HCT116 (cell line): ENCODE measurements around the gene SLC9B2. TPM values are rescaled to one million over a fixed set of nuclear protein-coding genes. Genes with fewer than 3 reads are reported as not detected.

Experiments
- ATAC-seq: fragments of 200-7000 bp; cut with Tn5 transposase; 2 replicates; pipeline ENCODE4 v1.9.1; 2020; ENCODE audit warnings: mild to moderate bottlenecking, moderate library complexity
- BruUV-seq: library from RNA; stranded (reverse); fragments of 400-500 nt; replicated peaks from 2 replicates; lab custom pipeline; 2021; lab: Mats Ljungman, UMichigan
- CTCF ChIA-PET: fragments of 300-600 bp; sonication (Branson Sonifier 250); formaldehyde crosslinking; loops from one replicate; lab custom pipeline; 2021; ENCODE audit warnings: antibody characterized with exemption; lab: Charles Lee
- POLR2A ChIA-PET: fragments of 300-600, 350-600 bp; sonication (Branson Sonifier 250); formaldehyde crosslinking; loops from one replicate; lab custom pipeline; 2021; ENCODE audit warnings: antibody characterized with exemption; lab: Charles Lee
- RAD21 ChIA-PET, 2 experiments: fragments of 300-600 bp; sonication (Branson Sonifier 250); formaldehyde crosslinking; loops; one replicate each; lab custom pipeline; 2023; ENCODE audit warnings: low total read pairs in 2 of 2; ENCODE audit not compliant: uncharacterized antibody in 2 of 2, unreplicated experiment in 2 of 2, low non-redundant PET in 1 of 2; lab: Charles Lee
- DNase-seq: peaks from one replicate; pipeline ENCODE4 v3.0.0-alpha.2; 2010; ENCODE audit warnings: low read depth, low spot score
- H2AFZ ChIP-seq: fragments of 200-600 bp; shearing (Covaris generic), sonication (generic); 2 replicates; pipeline ENCODE4 v1.6.1; 2017; ENCODE audit warnings: low read depth, mixed run types, mixed read lengths, antibody characterized with exemption, low read length; ENCODE audit not compliant: poor library complexity, severe bottlenecking
- H3K27ac ChIP-seq: 2 replicates; pipeline ENCODE4 v1.5.1; 2012; ENCODE audit warnings: low read depth, low read length
- H3K27me3 ChIP-seq: fragments of 200-600 bp; sonication (generic); 2 replicates; pipeline ENCODE4 v1.6.1; 2016; ENCODE audit warnings: mixed run types, low read length, mixed read lengths; ENCODE audit not compliant: insufficient read depth
- H3K36me3 ChIP-seq, 2 experiments: fragments of 200-500 bp in 1 of 2; fragments of 200-600 bp in 1 of 2; sonication (Bioruptor generic) in 1 of 2; sonication (generic) in 1 of 2; 2 replicates each; pipeline versions ENCODE4 v1.5.1 to v1.6.1; 2014 to 2016; ENCODE audit warnings: low read length in 2 of 2, inconsistent platforms in 1 of 2, mixed read lengths in 1 of 2, mixed run types in 1 of 2; ENCODE audit not compliant: insufficient read depth in 2 of 2, control insufficient read depth in 1 of 2
- H3K4me1 ChIP-seq, 2 experiments: fragments of 200-600 bp in 1 of 2; sonication (generic) in 1 of 2; 2 replicates each; pipeline versions ENCODE4 v1.5.1 to v1.6.1; 2012 to 2017; ENCODE audit warnings: low read length in 2 of 2, inconsistent platforms in 1 of 2, mild to moderate bottlenecking in 1 of 2, mixed read lengths in 1 of 2, mixed run types in 1 of 2, moderate library complexity in 1 of 2; ENCODE audit not compliant: insufficient read depth in 2 of 2, control insufficient read depth in 1 of 2
- H3K4me2 ChIP-seq: fragments of 200-600 bp; sonication (generic); 2 replicates; pipeline ENCODE4 v1.6.1; 2017; ENCODE audit warnings: mixed run types, low read length, mixed read lengths
- H3K4me3 ChIP-seq, 2 experiments: fragments of 200-600 bp in 1 of 2; sonication (generic) in 1 of 2; replicated peaks in 1 of 2; 2 replicates each; pipeline ENCODE4 v1.5.1; 2011 to 2016; ENCODE audit warnings: low read length in 2 of 2, control low read depth in 1 of 2, low read depth in 1 of 2, mild to moderate bottlenecking in 1 of 2, mixed read lengths in 1 of 2, mixed run types in 1 of 2
- H3K79me2 ChIP-seq: fragments of 200-600 bp; sonication (generic); 2 replicates; pipeline ENCODE4 v1.6.1; 2017; ENCODE audit warnings: mild to moderate bottlenecking, mixed run types, low read length, moderate library complexity, mixed read lengths; ENCODE audit not compliant: insufficient read depth
- H3K9ac ChIP-seq: fragments of 200-600 bp; sonication (generic); 2 replicates; pipeline ENCODE4 v1.6.1; 2016; ENCODE audit warnings: low read length, mixed read lengths
- H3K9me2 ChIP-seq: fragments of 200-600 bp; sonication (generic), shearing (Covaris generic); 2 replicates; pipeline ENCODE4 v1.6.1; 2017; ENCODE audit warnings: mixed run types, mild to moderate bottlenecking, moderate library complexity; ENCODE audit not compliant: insufficient read depth
- H3K9me3 ChIP-seq, 2 experiments: fragments of 200-500 bp in 1 of 2; fragments of 200-600 bp in 1 of 2; sonication (Bioruptor generic) in 1 of 2; sonication (generic) in 1 of 2; 2 replicates each; pipeline ENCODE4 v1.6.1; 2014 to 2017; ENCODE audit warnings: low read length in 2 of 2, mixed read lengths in 2 of 2, inconsistent platforms in 1 of 2, low read depth in 1 of 2, mild to moderate bottlenecking in 1 of 2, mixed run types in 1 of 2, moderate library complexity in 1 of 2; ENCODE audit not compliant: control insufficient read depth in 1 of 2, insufficient read depth in 1 of 2
- H4K20me1 ChIP-seq: fragments of 200-600 bp; sonication (generic), shearing (Covaris generic); 2 replicates; pipeline ENCODE4 v1.6.1; 2017; ENCODE audit warnings: mixed run types, mild to moderate bottlenecking, moderate library complexity; ENCODE audit not compliant: insufficient read depth
- CBX3 ChIP-seq: IDR thresholded peaks from 2 replicates; pipeline ENCODE4 v1.6.1; 2012; ENCODE audit warnings: low read depth
- CEBPB ChIP-seq: IDR thresholded peaks from 2 replicates; pipeline ENCODE4 v1.6.1; 2012; ENCODE audit warnings: low read depth
- EGR1 ChIP-seq: IDR thresholded peaks from 2 replicates; pipeline ENCODE4 v1.6.1; 2012; ENCODE audit warnings: low read depth
- EZH2 ChIP-seq: fragments of 200-600 bp; sonication (generic); IDR thresholded peaks from 2 replicates; pipeline ENCODE4 v1.6.1; 2017; ENCODE audit warnings: antibody characterized with exemption, mixed run types
- EZH2phosphoT487 ChIP-seq: fragments of 200-600 bp; IDR thresholded peaks from 2 replicates; pipeline ENCODE4 v1.6.1; 2018; ENCODE audit warnings: antibody characterized with exemption, borderline replicate concordance
- FOSL1 ChIP-seq: IDR thresholded peaks from 2 replicates; pipeline ENCODE4 v1.6.1; 2012; ENCODE audit warnings: low read depth
- JUND ChIP-seq: IDR thresholded peaks from 2 replicates; pipeline ENCODE4 v1.6.1; 2012
- POLR2AphosphoS5 ChIP-seq: IDR thresholded peaks from 2 replicates; pipeline ENCODE4 v1.6.1; 2011; ENCODE audit warnings: mild to moderate bottlenecking, low read depth, low read length, moderate library complexity
- RAD21 ChIP-seq: IDR thresholded peaks from 2 replicates; pipeline ENCODE4 v1.6.1; 2012; ENCODE audit warnings: low read depth, mild to moderate bottlenecking
- SIN3A ChIP-seq: IDR thresholded peaks from 2 replicates; pipeline ENCODE4 v1.6.1; 2012; ENCODE audit warnings: low read depth
- SP1 ChIP-seq: IDR thresholded peaks from 2 replicates; pipeline ENCODE4 v1.6.1; 2012; ENCODE audit warnings: low read depth
- SRF ChIP-seq: IDR thresholded peaks from 2 replicates; pipeline ENCODE4 v1.6.1; 2012; ENCODE audit warnings: low read depth
- TCF7L2 ChIP-seq: IDR thresholded peaks from 2 replicates; pipeline ENCODE4 v1.7.0; 2011; ENCODE audit warnings: borderline replicate concordance, inconsistent platforms; ENCODE audit not compliant: insufficient read depth, insufficient read length; ENCODE audit errors: extremely low read depth
- YY1 ChIP-seq: IDR thresholded peaks from 2 replicates; pipeline ENCODE4 v1.6.1; 2011; ENCODE audit warnings: low read length, low read depth, moderate library complexity, mild to moderate bottlenecking; ENCODE audit not compliant: insufficient replicate concordance; ENCODE audit errors: extremely low read depth
- ZFX ChIP-seq: fragments of 450-650 bp; IDR thresholded peaks from 2 replicates; pipeline ENCODE4 v1.6.1; 2017
- ZNF274 ChIP-seq: fragments of 200-500 bp; sonication (Bioruptor generic); IDR thresholded peaks from 2 replicates; pipeline ENCODE4 v1.6.1; 2014; ENCODE audit warnings: mild to moderate bottlenecking, low read depth, low read length, inconsistent platforms
- intact Hi-C: fragments of 100-400 bp; cut with micrococcal nuclease; formaldehyde crosslinking; loops from 2 replicates; pipeline ENCODE4 v1.10.0; 2022
- total RNA-seq: library from RNA; stranded (reverse); gene quantifications from one replicate; pipeline ENCODE4 v1.2.1, GENCODE V29; 2021; ENCODE audit not compliant: unreplicated experiment
- TF ChIP-seq, protein P1 (sequence below): IDR thresholded peaks from 2 replicates; pipeline ENCODE4 v1.6.1; 2012; ENCODE audit warnings: low read depth
- TF ChIP-seq, protein P2 (sequence below): IDR thresholded peaks from 2 replicates; pipeline ENCODE4 v1.6.1; 2011; ENCODE audit warnings: mild to moderate bottlenecking, low read length, moderate library complexity; ENCODE audit not compliant: insufficient replicate concordance; ENCODE audit errors: extremely low read depth
- TF ChIP-seq, protein P3 (sequence below): IDR thresholded peaks from 2 replicates; pipeline ENCODE4 v1.6.1; 2012

Gene SLC9B2
- total RNA-seq, 1 experiment from 2014 or later = 18.3 TPM

- no peak for DNase-seq
Measured at GRCh38 chr4:103050736-103051436, 25.7 kb downstream of the SLC9B2 start.

More at GRCh38 chr4:103050736-103051436, 25.7 kb downstream of the SLC9B2 start:
- Histone ChIP-seq H4K20me1 (no peaks in the 10 kb centered on the region), H3K36me3 (no peaks in the 10 kb centered on the region), H3K27me3 (no peaks in the 10 kb centered on the region), H3K4me3 (no peak overlapping the region), H3K79me2 (no peaks in the 10 kb centered on the region), H2AFZ (no peak overlapping the region), H3K9me3 (no peaks in the 10 kb centered on the region), H3K9ac (no peak overlapping the region), H3K27ac (no peak overlapping the region), H3K4me2 (no peak overlapping the region), H3K4me1 (no peaks in the 10 kb centered on the region), H3K9me2 (no peaks in the 10 kb centered on the region)
- TF ChIP-seq EZH2 (no peak), YY1 (no peak), SRF (no peak), POLR2AphosphoS5 (no peak), EZH2phosphoT487 (no peak), SIN3A (no peak), SP1 (no peak), CEBPB (no peak), EGR1 (no peak), ZFX (no peak), CBX3 (no peak), JUND (no peak), FOSL1 (no peak), RAD21 (no peak), TCF7L2 (no peak), ZNF274 (no peak)
- TF ChIP-seq, protein P1, sequence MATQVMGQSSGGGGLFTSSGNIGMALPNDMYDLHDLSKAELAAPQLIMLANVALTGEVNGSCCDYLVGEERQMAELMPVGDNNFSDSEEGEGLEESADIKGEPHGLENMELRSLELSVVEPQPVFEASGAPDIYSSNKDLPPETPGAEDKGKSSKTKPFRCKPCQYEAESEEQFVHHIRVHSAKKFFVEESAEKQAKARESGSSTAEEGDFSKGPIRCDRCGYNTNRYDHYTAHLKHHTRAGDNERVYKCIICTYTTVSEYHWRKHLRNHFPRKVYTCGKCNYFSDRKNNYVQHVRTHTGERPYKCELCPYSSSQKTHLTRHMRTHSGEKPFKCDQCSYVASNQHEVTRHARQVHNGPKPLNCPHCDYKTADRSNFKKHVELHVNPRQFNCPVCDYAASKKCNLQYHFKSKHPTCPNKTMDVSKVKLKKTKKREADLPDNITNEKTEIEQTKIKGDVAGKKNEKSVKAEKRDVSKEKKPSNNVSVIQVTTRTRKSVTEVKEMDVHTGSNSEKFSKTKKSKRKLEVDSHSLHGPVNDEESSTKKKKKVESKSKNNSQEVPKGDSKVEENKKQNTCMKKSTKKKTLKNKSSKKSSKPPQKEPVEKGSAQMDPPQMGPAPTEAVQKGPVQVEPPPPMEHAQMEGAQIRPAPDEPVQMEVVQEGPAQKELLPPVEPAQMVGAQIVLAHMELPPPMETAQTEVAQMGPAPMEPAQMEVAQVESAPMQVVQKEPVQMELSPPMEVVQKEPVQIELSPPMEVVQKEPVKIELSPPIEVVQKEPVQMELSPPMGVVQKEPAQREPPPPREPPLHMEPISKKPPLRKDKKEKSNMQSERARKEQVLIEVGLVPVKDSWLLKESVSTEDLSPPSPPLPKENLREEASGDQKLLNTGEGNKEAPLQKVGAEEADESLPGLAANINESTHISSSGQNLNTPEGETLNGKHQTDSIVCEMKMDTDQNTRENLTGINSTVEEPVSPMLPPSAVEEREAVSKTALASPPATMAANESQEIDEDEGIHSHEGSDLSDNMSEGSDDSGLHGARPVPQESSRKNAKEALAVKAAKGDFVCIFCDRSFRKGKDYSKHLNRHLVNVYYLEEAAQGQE = no peak
- TF ChIP-seq, protein P2, sequence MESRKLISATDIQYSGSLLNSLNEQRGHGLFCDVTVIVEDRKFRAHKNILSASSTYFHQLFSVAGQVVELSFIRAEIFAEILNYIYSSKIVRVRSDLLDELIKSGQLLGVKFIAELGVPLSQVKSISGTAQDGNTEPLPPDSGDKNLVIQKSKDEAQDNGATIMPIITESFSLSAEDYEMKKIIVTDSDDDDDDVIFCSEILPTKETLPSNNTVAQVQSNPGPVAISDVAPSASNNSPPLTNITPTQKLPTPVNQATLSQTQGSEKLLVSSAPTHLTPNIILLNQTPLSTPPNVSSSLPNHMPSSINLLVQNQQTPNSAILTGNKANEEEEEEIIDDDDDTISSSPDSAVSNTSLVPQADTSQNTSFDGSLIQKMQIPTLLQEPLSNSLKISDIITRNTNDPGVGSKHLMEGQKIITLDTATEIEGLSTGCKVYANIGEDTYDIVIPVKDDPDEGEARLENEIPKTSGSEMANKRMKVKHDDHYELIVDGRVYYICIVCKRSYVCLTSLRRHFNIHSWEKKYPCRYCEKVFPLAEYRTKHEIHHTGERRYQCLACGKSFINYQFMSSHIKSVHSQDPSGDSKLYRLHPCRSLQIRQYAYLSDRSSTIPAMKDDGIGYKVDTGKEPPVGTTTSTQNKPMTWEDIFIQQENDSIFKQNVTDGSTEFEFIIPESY = no peak
- TF ChIP-seq, protein P3, sequence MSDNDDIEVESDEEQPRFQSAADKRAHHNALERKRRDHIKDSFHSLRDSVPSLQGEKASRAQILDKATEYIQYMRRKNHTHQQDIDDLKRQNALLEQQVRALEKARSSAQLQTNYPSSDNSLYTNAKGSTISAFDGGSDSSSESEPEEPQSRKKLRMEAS = no peak
- no peak for ATAC-seq
- no TSS peak for BruUV-seq
- CTCF ChIA-PET = interaction anchor here (0.6 kb wide), 1 partner anchor 620 kb away, joined by 3 read pairs; no protein-coding TSS in a partner anchor
- intact Hi-C loops = no loop called here
- POLR2A ChIA-PET = no interaction called here
- RAD21 ChIA-PET = no interaction called here
